Measurements from ENCODE around the gene CHAC2.
A peak's percentile ranks its signal among the peaks of the same experiment; 100 is the strongest.

CHAC2 gene

GRCh38 chr2:53785366-53785765 lies 17.8 kb downstream of the CHAC2 start:
- in situ Hi-C loops (cut with HindIII; ENCODE audit: low pct_unique_long_range_greater_than_20kb, low sequenced_read_pairs): no loop called here
- TF ChIP-seq JUND (IDR thresholded peaks at IDR 0.05; ENCODE audit: low read depth): no peak

GRCh38 chr2:53786352-53786704 lies 18.7 kb downstream of the CHAC2 start:
- no peak for DNase-seq (ENCODE audit: low read depth in 1 of 2, low spot score in 1 of 2)
- in situ Hi-C loops (cut with HindIII; ENCODE audit: low pct_unique_long_range_greater_than_20kb, low sequenced_read_pairs): no loop called here
- TF ChIP-seq JUND (IDR thresholded peaks at IDR 0.05; ENCODE audit: low read depth): no peak

More at GRCh38 chr2:53785366-53785765, 17.8 kb downstream of the CHAC2 start:
- DNase-seq (ENCODE audit: low read depth in 1 of 2, low spot score in 1 of 2): no peak

GRCh38 chr2:53786705-53787613 lies 19.4 kb downstream of the CHAC2 start, which contains the start of the genes ASB3 and ERLEC1:
ASB3 (minus strand) TSS chr2:53786953; CDS start chr2:53765572, 21,381 bp downstream.
ERLEC1 (plus strand) TSS chr2:53787044; CDS start chr2:53787211, 167 bp downstream.
- in situ Hi-C loops (cut with HindIII; ENCODE audit: low pct_unique_long_range_greater_than_20kb, low sequenced_read_pairs): no loop called here
- TF ChIP-seq JUND (IDR thresholded peaks at IDR 0.05; ENCODE audit: low read depth): no peak
- peak; percentile 49 to 73 for DNase-seq (ENCODE audit: low read depth in 1 of 2, low spot score in 1 of 2)

GRCh38 chr2:53787614-53788289 lies 20.1 kb downstream of the CHAC2 start:
- peak in 1 of 2 experiments; percentile 8 for DNase-seq (ENCODE audit: low read depth in 1 of 2, low spot score in 1 of 2)
- in situ Hi-C loops (cut with HindIII; ENCODE audit: low pct_unique_long_range_greater_than_20kb, low sequenced_read_pairs): no loop called here
- TF ChIP-seq JUND (IDR thresholded peaks at IDR 0.05; ENCODE audit: low read depth): no peak

- TF ChIP-seq JUND (IDR thresholded peaks at IDR 0.05; ENCODE audit: low read depth): no peak
- DNase-seq (ENCODE audit: low read depth in 1 of 2, low spot score in 1 of 2): no peak
- in situ Hi-C loops (cut with HindIII; ENCODE audit: low pct_unique_long_range_greater_than_20kb, low sequenced_read_pairs): no loop called here
Observed at GRCh38 chr2:53793261-53793660, 25.7 kb downstream of the CHAC2 start.

GRCh38 chr2:53793821-53794220 lies 26.2 kb downstream of the CHAC2 start:
- in situ Hi-C loops (cut with HindIII; ENCODE audit: low pct_unique_long_range_greater_than_20kb, low sequenced_read_pairs): no loop called here
- DNase-seq (ENCODE audit: low read depth in 1 of 2, low spot score in 1 of 2): no peak
- no peak for TF ChIP-seq JUND (IDR thresholded peaks at IDR 0.05; ENCODE audit: low read depth)

GRCh38 chr2:53801547-53801946 lies 33.9 kb downstream of the CHAC2 start:
- TF ChIP-seq JUND (IDR thresholded peaks at IDR 0.05; ENCODE audit: low read depth): no peak
- in situ Hi-C loops (cut with HindIII; ENCODE audit: low pct_unique_long_range_greater_than_20kb, low sequenced_read_pairs): no loop called here

GRCh38 chr2:53802617-53803151 lies 35.1 kb downstream of the CHAC2 start:
- TF ChIP-seq JUND (IDR thresholded peaks at IDR 0.05; ENCODE audit: low read depth): no peak
- DNase-seq (ENCODE audit: low read depth in 1 of 2, low spot score in 1 of 2): no peak
- in situ Hi-C loops (cut with HindIII; ENCODE audit: low pct_unique_long_range_greater_than_20kb, low sequenced_read_pairs): no loop called here

More at GRCh38 chr2:53801547-53801946, 33.9 kb downstream of the CHAC2 start:
- DNase-seq (ENCODE audit: low read depth in 1 of 2, low spot score in 1 of 2): no peak

GRCh38 chr2:53811601-53812000 lies 44.0 kb downstream of the CHAC2 start:
- no peak for DNase-seq (ENCODE audit: low read depth in 1 of 2, low spot score in 1 of 2)
- in situ Hi-C loops (cut with HindIII; ENCODE audit: low pct_unique_long_range_greater_than_20kb, low sequenced_read_pairs): no loop called here
- TF ChIP-seq JUND (IDR thresholded peaks at IDR 0.05; ENCODE audit: low read depth): no peak

GRCh38 chr2:53813151-53813550 lies 45.5 kb downstream of the CHAC2 start:
- in situ Hi-C loops (cut with HindIII; ENCODE audit: low pct_unique_long_range_greater_than_20kb, low sequenced_read_pairs): no loop called here
- no peak for TF ChIP-seq JUND (IDR thresholded peaks at IDR 0.05; ENCODE audit: low read depth)
- DNase-seq (ENCODE audit: low read depth in 1 of 2, low spot score in 1 of 2): no peak

GRCh38 chr2:53818854-53819435 lies 51.3 kb downstream of the CHAC2 start:
- TF ChIP-seq JUND (IDR thresholded peaks at IDR 0.05; ENCODE audit: low read depth): no peak
- DNase-seq (ENCODE audit: low read depth in 1 of 2, low spot score in 1 of 2): no peak
- in situ Hi-C loops (cut with HindIII; ENCODE audit: low pct_unique_long_range_greater_than_20kb, low sequenced_read_pairs): no loop called here

- DNase-seq (ENCODE audit: low read depth in 1 of 2, low spot score in 1 of 2): no peak
- TF ChIP-seq JUND (IDR thresholded peaks at IDR 0.05; ENCODE audit: low read depth): no peak
- in situ Hi-C loops (cut with HindIII; ENCODE audit: low pct_unique_long_range_greater_than_20kb, low sequenced_read_pairs): no loop called here
Observed at GRCh38 chr2:53819634-53820033, 52.0 kb downstream of the CHAC2 start.
